Middle frontal gyrus (tissue), 1 donor: Measurements from ENCODE around the gene B4GALT1.
"Not testable (repeated sequence)": the region's sequence is repeated elsewhere in the genome, so short reads cannot be mapped to it uniquely, and the experiment has no call there.

Source experiments
- DNase-seq: peaks from one replicate; pipeline ENCODE4 v3.0.0-alpha.2; 2015; ENCODE audit warnings: low spot score; ENCODE audit errors: extremely low spot score

The B4GALT1 gene

DNA sequence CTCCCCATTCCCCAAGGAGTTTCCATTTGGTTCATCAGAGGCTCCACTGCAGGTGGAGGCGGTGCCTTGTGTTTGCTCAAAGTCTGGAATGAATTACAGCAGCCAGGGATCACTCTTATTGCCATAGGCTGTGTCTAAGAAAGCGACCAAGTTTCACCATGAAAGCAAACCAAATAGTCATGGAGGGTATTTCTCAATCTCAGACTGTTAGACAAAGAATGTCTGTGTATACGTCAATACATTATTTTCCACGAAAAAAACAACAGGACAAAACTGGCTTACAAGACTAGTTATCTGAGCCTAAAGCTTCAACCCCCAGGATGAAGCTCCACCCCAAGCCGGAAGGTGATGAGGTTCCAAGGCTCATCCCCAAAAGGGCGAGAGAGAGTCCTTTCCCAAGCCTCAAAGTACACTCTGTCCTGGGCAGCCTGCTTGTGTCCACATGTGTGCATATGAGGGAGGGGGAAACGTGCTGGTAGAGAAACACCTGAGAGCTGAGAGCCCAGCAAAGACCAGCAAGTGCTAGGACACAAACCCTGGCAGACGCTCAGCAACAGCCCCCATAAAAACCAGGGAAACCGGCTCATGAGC is 4.3 kb downstream of the B4GALT1 start:
- no peak for DNase-seq

GRCh38 chr9:33161589-33162132 is 5.5 kb downstream of the B4GALT1 start:
- no peak for DNase-seq

DNA sequence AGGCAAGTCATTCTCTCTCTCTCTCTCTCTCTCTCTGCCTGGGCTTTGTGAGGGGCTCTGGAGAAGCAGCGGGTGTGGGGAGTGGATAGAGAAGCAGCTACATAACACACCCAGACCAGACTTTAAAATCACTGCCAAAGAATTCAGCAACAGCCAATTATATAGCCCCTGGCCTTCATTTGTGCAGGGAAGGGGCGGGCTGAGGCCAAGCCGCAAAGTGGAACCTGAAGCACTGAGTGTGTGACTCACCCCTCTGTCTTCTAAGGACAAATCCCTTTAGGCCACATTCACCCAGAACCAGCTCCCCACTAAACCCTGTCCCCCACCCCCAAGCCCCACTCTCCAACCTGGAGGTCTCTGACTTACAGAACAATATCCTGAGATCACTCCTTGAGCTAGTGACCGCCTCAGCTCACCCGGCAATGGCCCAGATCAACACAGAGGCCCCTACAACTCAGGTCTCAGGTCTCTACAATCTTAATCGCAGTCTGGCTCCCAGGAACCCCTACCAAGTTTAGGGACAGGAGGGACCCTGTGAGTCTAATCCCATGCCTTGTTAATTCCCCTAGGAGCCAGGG is 6.0 kb downstream of the B4GALT1 start:
- DNase-seq, result no peak

- not testable (repeated sequence) for DNase-seq
Measured at GRCh38 chr9:33160446-33160845, 6.7 kb downstream of the B4GALT1 start.

DNA sequence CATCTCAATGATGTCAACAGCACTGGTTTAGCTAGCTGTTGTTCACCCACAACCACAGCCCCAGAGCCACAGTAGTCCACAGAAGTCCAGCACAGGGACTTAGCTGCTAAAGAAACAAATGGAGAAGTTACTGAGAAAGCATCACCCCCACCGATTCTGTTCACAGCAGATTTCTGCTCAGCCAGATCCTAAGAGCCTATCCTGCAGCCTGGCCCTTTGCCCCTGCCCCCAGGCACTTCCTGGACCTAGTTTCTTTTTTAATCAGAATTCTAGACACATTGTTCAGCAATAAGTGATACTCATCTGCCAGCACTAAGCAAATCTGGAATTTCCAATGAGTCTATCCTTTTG is 7.4 kb downstream of the B4GALT1 start:
- peak; percentile 17 for DNase-seq

- no peak for DNase-seq
Measured at GRCh38 chr9:33158843-33159776, 8.0 kb downstream of the B4GALT1 start.

- DNase-seq, result no peak
Measured at GRCh38 chr9:33157960-33158842, 8.9 kb downstream of the B4GALT1 start.

GRCh38 chr9:33155393-33155792 is 11.7 kb downstream of the B4GALT1 start:
- no peak for DNase-seq

- DNase-seq, result no peak
Measured at GRCh38 chr9:33154371-33154770, 12.8 kb downstream of the B4GALT1 start.

DNA sequence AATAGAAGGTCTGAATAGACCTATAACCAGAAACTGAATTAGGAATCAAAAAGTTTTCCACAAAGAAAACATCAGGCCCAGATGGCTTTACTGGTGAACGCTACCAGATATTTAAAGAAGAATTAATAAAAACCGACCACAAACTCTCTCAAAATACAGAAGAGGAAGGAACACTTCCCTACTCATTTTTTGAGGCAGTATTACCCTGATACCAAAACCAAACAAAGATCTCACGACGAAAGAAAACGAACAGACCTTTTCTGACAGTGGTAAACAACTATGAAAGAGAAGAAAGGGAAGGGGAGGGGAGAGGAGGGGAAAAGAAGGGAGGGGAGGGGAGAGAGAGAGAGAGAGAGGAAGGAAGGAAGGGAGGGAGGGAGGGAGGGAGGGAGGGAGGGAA is 13.5 kb downstream of the B4GALT1 start:
- DNase-seq, result no peak

GRCh38 chr9:33153001-33153400 is 14.1 kb downstream of the B4GALT1 start:
- DNase-seq, result no peak

- DNase-seq, result no peak
Measured at GRCh38 chr9:33151601-33152000, 15.5 kb downstream of the B4GALT1 start.

GRCh38 chr9:33151007-33151557 is 16.1 kb downstream of the B4GALT1 start:
- DNase-seq, result no peak

GRCh38 chr9:33148367-33149014 is 18.6 kb downstream of the B4GALT1 start:
- DNase-seq, result no peak

DNA sequence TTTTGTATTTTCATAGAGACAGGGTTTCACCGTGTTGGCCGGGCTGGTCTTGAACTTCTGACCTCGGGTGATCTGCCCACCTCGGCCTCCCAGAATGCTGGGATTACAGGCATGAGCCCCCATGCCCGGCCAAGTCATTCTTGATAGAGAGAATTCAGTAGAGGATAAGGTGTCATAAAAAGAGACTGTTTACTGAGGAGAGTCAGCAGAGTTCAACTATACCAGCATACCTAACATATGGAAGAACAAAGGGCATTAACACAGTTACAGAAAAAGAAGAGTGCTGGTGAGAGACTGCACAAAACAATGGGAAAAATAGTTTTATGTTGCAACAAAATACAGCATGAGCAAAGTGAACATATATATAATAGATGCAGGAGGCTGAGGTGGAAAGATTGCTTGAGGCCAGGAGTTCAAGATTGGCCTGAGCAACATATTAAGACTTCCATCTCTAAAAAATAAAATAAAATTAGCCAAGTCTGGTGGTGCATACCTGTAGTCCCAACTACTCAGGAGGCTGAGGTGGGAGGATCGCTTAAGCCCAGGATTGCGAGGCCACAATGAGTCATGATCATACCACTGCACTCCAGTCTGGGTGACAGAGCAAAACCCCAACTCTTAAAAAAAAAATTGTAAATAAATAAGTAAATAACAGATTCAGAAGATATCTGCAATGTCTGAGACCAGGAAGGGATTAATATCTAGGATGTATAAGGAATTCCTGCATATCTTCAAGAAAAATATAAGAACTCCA is 19.5 kb downstream of the B4GALT1 start:
- DNase-seq, result no peak

DNA sequence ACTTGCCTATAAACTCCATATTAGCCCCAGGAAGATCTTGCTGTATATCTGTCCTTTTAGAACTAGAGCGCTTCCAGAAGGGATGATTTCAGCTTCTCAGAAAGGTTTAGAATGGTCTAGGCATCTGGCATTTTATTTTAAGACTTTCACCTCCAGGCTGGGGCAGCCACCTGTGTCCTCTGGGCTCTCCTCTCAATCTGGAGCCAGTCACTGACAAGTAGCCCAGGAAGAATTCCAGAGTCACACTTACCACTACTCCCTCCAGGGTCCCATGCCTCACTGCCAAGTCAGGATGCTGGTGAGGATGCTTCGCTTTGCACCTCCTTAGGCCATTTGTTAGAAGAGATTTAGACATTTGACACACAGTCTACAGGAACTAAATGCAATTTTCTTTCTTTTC is 20.8 kb downstream of the B4GALT1 start:
- DNase-seq, result no peak

DNA sequence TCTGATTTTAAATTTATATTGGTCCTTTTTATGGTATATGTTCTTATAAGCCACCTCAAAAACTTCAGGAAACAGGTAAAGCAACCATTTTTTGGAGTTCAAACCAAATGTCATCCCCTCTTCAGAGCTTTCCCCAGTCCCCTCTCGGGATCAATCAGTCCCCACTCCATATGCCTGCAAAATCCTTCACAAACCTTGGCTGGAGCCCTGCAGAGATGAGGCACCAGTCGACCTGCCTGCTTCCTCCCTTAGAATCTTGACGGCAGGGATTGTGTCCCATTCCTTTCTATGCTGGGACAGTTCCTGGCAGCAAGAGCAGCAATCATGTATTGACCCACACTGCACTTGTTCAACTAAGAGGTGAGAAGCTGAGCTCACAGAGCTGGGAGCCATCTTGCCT is 22.6 kb downstream of the B4GALT1 start:
- DNase-seq, result no peak

DNA sequence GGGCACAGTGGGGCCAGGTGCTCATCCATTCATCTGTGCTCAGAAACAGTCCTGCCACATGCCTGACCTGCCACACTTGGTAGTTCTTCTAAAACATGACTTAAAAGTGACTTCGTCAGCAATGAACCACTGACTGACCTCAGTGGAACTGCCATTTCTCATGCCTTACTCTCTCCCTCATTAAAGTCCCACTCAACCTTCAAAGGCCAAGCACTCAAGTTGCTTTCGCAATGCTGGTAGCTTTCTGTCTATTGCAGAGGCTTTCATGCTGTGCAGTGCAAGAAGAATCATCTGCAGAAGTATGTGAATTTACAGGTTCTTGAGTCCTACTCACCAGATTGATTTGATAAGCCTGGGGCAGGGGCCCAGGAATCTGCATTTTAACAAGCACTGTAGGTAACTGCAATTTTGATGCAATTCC is 23.9 kb downstream of the B4GALT1 start:
- no peak for DNase-seq

GRCh38 chr9:33142535-33142934 is 24.6 kb downstream of the B4GALT1 start:
- DNase-seq, result no peak
